C4-2B (cell line): ENCODE results near the gene TBX5.

Experiments
- CTCF ChIP-seq: fragments of 450-650 bp; conservative IDR thresholded peaks from 2 replicates; pipeline ENCODE4 v1.5.1; 2017; ENCODE audit warnings: mild to moderate bottlenecking
- ZFX ChIP-seq: fragments of 450-650 bp; IDR thresholded peaks from 2 replicates; pipeline ENCODE4 v1.6.1; 2017

GRCh38 chr12:114347861-114348260, 58.1 kb downstream of the TBX5 start:
- TF ChIP-seq CTCF (no peak), ZFX (no peak)
